Stimulated activated CD4-positive, alpha-beta T cell treated with anti-CD3 and anti-CD28 coated beads, TNF-alpha, amount 100 ng/mL, for 48 hours (primary cell): Measurements from ENCODE around the gene GALNT16.

Experiments used
- DNase-seq, 3 donors: peaks; one replicate each; pipeline ENCODE4 v3.0.0-alpha.2; 2020; ENCODE audit warnings: low read depth in 3 of 3

The GALNT16 gene

GRCh38 chr14:69337984-69338383, 78.0 kb downstream of the GALNT16 start:
- DNase-seq = no peak

GRCh38 chr14:69339426-69339825, 79.5 kb downstream of the GALNT16 start:
- no peak for DNase-seq

- no peak for DNase-seq
Measured at GRCh38 chr14:69342928-69343525, 83.1 kb downstream of the GALNT16 start.

- DNase-seq = no peak
Measured at GRCh38 chr14:69344171-69344570, 84.2 kb downstream of the GALNT16 start.

GRCh38 chr14:69345402-69345801, 85.4 kb downstream of the GALNT16 start:
- no peak for DNase-seq

- DNase-seq = no peak
Measured at GRCh38 chr14:69346710-69347109, 86.8 kb downstream of the GALNT16 start.

- DNase-seq = no peak
Measured at GRCh38 chr14:69349091-69349777, 89.3 kb downstream of the GALNT16 start.

- DNase-seq = no peak
Measured at GRCh38 chr14:69350892-69351291, 90.9 kb downstream of the GALNT16 start.

- no peak for DNase-seq
Measured at GRCh38 chr14:69351385-69351784, 91.4 kb downstream of the GALNT16 start.

- no peak for DNase-seq
Measured at GRCh38 chr14:69351911-69352310, 92.0 kb downstream of the GALNT16 start.

GRCh38 chr14:69353168-69353567, 93.2 kb downstream of the GALNT16 start:
- no peak for DNase-seq

GRCh38 chr14:69354383-69355153, 94.6 kb downstream of the GALNT16 start:
- DNase-seq = peak; percentile 44 to 62 (median 60)

- DNase-seq = no peak
Measured at GRCh38 chr14:69355154-69355597, 95.2 kb downstream of the GALNT16 start.

GRCh38 chr14:69355607-69356281, 95.8 kb downstream of the GALNT16 start:
- no peak for DNase-seq

GRCh38 chr14:69356903-69357543, 97.1 kb downstream of the GALNT16 start:
- no peak for DNase-seq

- DNase-seq = no peak
Measured at GRCh38 chr14:69357544-69358200, 97.7 kb downstream of the GALNT16 start.

- DNase-seq = peak; percentile 32 to 64 (median 48)
Measured at GRCh38 chr14:69358233-69358963, 98.4 kb downstream of the GALNT16 start.

- no peak for DNase-seq
Measured at GRCh38 chr14:69358966-69359365, 99.0 kb downstream of the GALNT16 start.

GRCh38 chr14:69360438-69361108, 100.6 kb downstream of the GALNT16 start:
- no peak for DNase-seq

- DNase-seq = no peak
Measured at GRCh38 chr14:69363055-69363454, 103.1 kb downstream of the GALNT16 start.
